BLaER1 treated with 17β-estradiol and CSF1 and Interleukin-3, amounts not matched to agents 10 nM and 100 nM (cell line): ENCODE data around the gene TCN1.
"Not testable (repeated sequence)": the region's sequence is repeated elsewhere in the genome, so short reads cannot be mapped to it uniquely, and the experiment has no call there.

ENCODE experiments used
- H3K27ac ChIP-seq, 11 experiments: shearing (Covaris generic); formaldehyde crosslinking; 2 replicates each; pipeline ENCODE4 v1.8.1; 2022
- H3K27me3 ChIP-seq, 11 experiments: shearing (Covaris generic); formaldehyde crosslinking; 2 replicates each; pipeline ENCODE4 v1.8.1; 2022
- H3K36me3 ChIP-seq, 11 experiments: shearing (Covaris generic); formaldehyde crosslinking; 2 replicates each; pipeline ENCODE4 v1.8.1; 2022
- H3K4me1 ChIP-seq, 10 experiments: shearing (Covaris generic); formaldehyde crosslinking; 2 replicates each; pipeline ENCODE4 v1.8.1; 2022
- H3K4me2 ChIP-seq, 11 experiments: shearing (Covaris generic); formaldehyde crosslinking; 2 replicates each; pipeline ENCODE4 v1.8.1; 2022
- H3K4me3 ChIP-seq, 10 experiments: shearing (Covaris generic); formaldehyde crosslinking; 2 replicates each; pipeline ENCODE4 v1.8.1; 2022
- H3K9ac ChIP-seq, 11 experiments: shearing (Covaris generic); formaldehyde crosslinking; 2 replicates each; pipeline ENCODE4 v1.8.1; 2022
- H3K9me3 ChIP-seq, 11 experiments: shearing (Covaris generic); formaldehyde crosslinking; replicated peaks in 1 of 11; 2 replicates each; pipeline ENCODE4 v1.8.1; 2022
- H4K20me1 ChIP-seq, 11 experiments: shearing (Covaris generic); formaldehyde crosslinking; 2 replicates each; pipeline ENCODE4 v1.8.1; 2022
- Cebpa-rat ChIP-seq, 11 experiments: shearing (Covaris generic); IDR thresholded peaks; 2 replicates each; pipeline ENCODE4 v1.8.1; 2022

TCN1 gene

GRCh38 chr11:59847626-59848025 is 18.7 kb downstream of the TCN1 start:
- no peak for TF ChIP-seq Cebpa-rat (IDR thresholded peaks at IDR 0.05)
- no peaks in the 10 kb centered on the region for H3K36me3 ChIP-seq
- H3K9ac ChIP-seq: no peak overlapping the region

GRCh38 chr11:59846556-59846955 is 19.7 kb downstream of the TCN1 start:
- Histone ChIP-seq H3K4me1 (no peaks in the 10 kb centered on the region), H3K36me3 (no peaks in the 10 kb centered on the region), H4K20me1 (no peaks in the 10 kb centered on the region), H3K9ac (no peak overlapping the region), H3K4me3 (no peak overlapping the region), H3K4me2 (no peak overlapping the region), H3K9me3 (0 out of 22 replicates have a peak, but pooled peaks cover 0 to 4% (median 0%) of the 10 kb centered on the region in 11 experiments), H3K27me3 (no peaks in the 10 kb centered on the region), H3K27ac (no peak overlapping the region)
- TF ChIP-seq Cebpa-rat (IDR thresholded peaks at IDR 0.05): no peak

More at GRCh38 chr11:59847626-59848025, 18.7 kb downstream of the TCN1 start:
- Histone ChIP-seq H3K4me3 (no peak overlapping the region), H3K9me3 (0 out of 22 replicates have a peak, but pooled peaks cover 0 to 5% (median 0%) of the 10 kb centered on the region in 11 experiments), H3K27ac (no peak overlapping the region), H3K27me3 (no peaks in the 10 kb centered on the region), H3K4me1 (no peaks in the 10 kb centered on the region), H3K4me2 (no peak overlapping the region), H4K20me1 (no peaks in the 10 kb centered on the region)

- H3K4me1 ChIP-seq: no peaks in the 10 kb centered on the region
- H3K36me3 ChIP-seq: no peaks in the 10 kb centered on the region
- no peaks in the 10 kb centered on the region for H4K20me1 ChIP-seq
- H3K27ac ChIP-seq: no peak within 1 kb of the TSS
- H3K4me3 ChIP-seq: no peak within 1 kb of the TSS
- H3K27me3 ChIP-seq: no peaks in the 10 kb centered on the region
- no peak within 1 kb of the TSS for H3K4me2 ChIP-seq
- no peak within 1 kb of the TSS for H3K9ac ChIP-seq
- H3K9me3 ChIP-seq: 0 out of 22 replicates have a peak, but pooled peaks cover 0 to 3% (median 0%) of the 10 kb centered on the region in 11 experiments
- TF ChIP-seq Cebpa-rat (IDR thresholded peaks at IDR 0.05): no peak
These were observed 20.9 kb downstream of the TCN1 start, which contains the start of gene CBLIF for GRCh38 chr11:59845399-59845798. Gene CBLIF (minus strand): TSS chr11:59845499. CDS start chr11:59845453, 46 bp downstream.

GRCh38 chr11:59842316-59842715 is 24.0 kb downstream of the TCN1 start:
- Histone ChIP-seq H3K4me3 (no peak overlapping the region), H3K4me1 (no peaks in the 10 kb centered on the region), H3K9ac (no peak overlapping the region), H3K9me3 (no peaks in the 10 kb centered on the region), H4K20me1 (no peaks in the 10 kb centered on the region), H3K27ac (no peak overlapping the region), H3K27me3 (no peaks in the 10 kb centered on the region), H3K4me2 (no peak overlapping the region), H3K36me3 (no peaks in the 10 kb centered on the region)
- no peak for TF ChIP-seq Cebpa-rat (IDR thresholded peaks at IDR 0.05)

GRCh38 chr11:59841514-59841913 is 24.8 kb downstream of the TCN1 start:
- no peaks in the 10 kb centered on the region for H3K4me1 ChIP-seq
- H3K9me3 ChIP-seq: no peaks in the 10 kb centered on the region
- H3K9ac ChIP-seq: no peak overlapping the region
- TF ChIP-seq Cebpa-rat (IDR thresholded peaks at IDR 0.05): no peak
- H3K27ac ChIP-seq: no peak overlapping the region
- H3K27me3 ChIP-seq: no peaks in the 10 kb centered on the region
- no peaks in the 10 kb centered on the region for H3K36me3 ChIP-seq
- no peaks in the 10 kb centered on the region for H4K20me1 ChIP-seq
- no peak overlapping the region for H3K4me2 ChIP-seq
- no peak overlapping the region for H3K4me3 ChIP-seq

- no peaks in the 10 kb centered on the region for H4K20me1 ChIP-seq
- no peaks in the 10 kb centered on the region for H3K4me1 ChIP-seq
- H3K9ac ChIP-seq: no peak overlapping the region
- no peak for TF ChIP-seq Cebpa-rat (IDR thresholded peaks at IDR 0.05)
- H3K27me3 ChIP-seq: no peaks in the 10 kb centered on the region
- no peak overlapping the region for H3K4me2 ChIP-seq
- no peak overlapping the region for H3K27ac ChIP-seq
- no peak overlapping the region for H3K4me3 ChIP-seq
- H3K36me3 ChIP-seq: no peaks in the 10 kb centered on the region
- H3K9me3 ChIP-seq: no peaks in the 10 kb centered on the region
These were observed 26.7 kb downstream of the TCN1 start for GRCh38 chr11:59839615-59840014.

GRCh38 chr11:59833602-59834001 is 32.7 kb downstream of the TCN1 start:
- no peak overlapping the region for H3K9ac ChIP-seq
- TF ChIP-seq Cebpa-rat (IDR thresholded peaks at IDR 0.05): no peak
- H3K4me1 ChIP-seq: peaks cover 5 to 23% (median 11%) of the 10 kb centered on the region in 10 experiments; a peak in 15 of 20 replicates

GRCh38 chr11:59829358-59829757 is 36.9 kb downstream of the TCN1 start:
- Histone ChIP-seq H3K4me2 (peak overlapping the region in 7 of 11 experiments; percentile 14 to 31 (median 17); a peak in 10 of 22 replicates), H3K4me1 (peaks cover 5 to 21% (median 10%) of the 10 kb centered on the region in 10 experiments; a peak in 15 of 20 replicates), H3K9ac (no peak overlapping the region), H3K4me3 (no peak overlapping the region), H4K20me1 (no peaks in the 10 kb centered on the region), H3K9me3 (no peaks in the 10 kb centered on the region), H3K27me3 (no peaks in the 10 kb centered on the region), H3K36me3 (no peaks in the 10 kb centered on the region), H3K27ac (no peak overlapping the region)
- no peak for TF ChIP-seq Cebpa-rat (IDR thresholded peaks at IDR 0.05)

More at GRCh38 chr11:59833602-59834001, 32.7 kb downstream of the TCN1 start:
- H3K27me3 ChIP-seq: no peaks in the 10 kb centered on the region
- H3K9me3 ChIP-seq: no peaks in the 10 kb centered on the region
- H3K4me3 ChIP-seq: no peak overlapping the region
- H4K20me1 ChIP-seq: no peaks in the 10 kb centered on the region
- H3K36me3 ChIP-seq: no peaks in the 10 kb centered on the region
- H3K4me2 ChIP-seq: peak overlapping the region in 5 of 11 experiments; percentile 5 to 40 (median 14); a peak in 7 of 22 replicates
- 0 out of 22 replicates have a peak overlapping the region, but pooled peaks of 1 of the 11 experiments have one; percentile 18 for H3K27ac ChIP-seq

GRCh38 chr11:59822989-59823566 is 43.2 kb downstream of the TCN1 start:
- H3K9ac ChIP-seq: 0 out of 22 replicates have a peak overlapping the region, but pooled peaks of 1 of the 11 experiments have one; percentile 26
- no peaks in the 10 kb centered on the region for H3K9me3 ChIP-seq
- no peaks in the 10 kb centered on the region for H3K36me3 ChIP-seq
- H3K4me1 ChIP-seq: peaks cover 10 to 20% (median 13%) of the 10 kb centered on the region in 10 experiments
- H4K20me1 ChIP-seq: no peaks in the 10 kb centered on the region
- no peak overlapping the region for H3K4me3 ChIP-seq
- peak in 4 of 11 experiments; percentile 23 to 53 (median 42); a peak in 5 of 22 replicates for TF ChIP-seq Cebpa-rat (IDR thresholded peaks at IDR 0.05)
- H3K27ac ChIP-seq: no peak overlapping the region
- no peaks in the 10 kb centered on the region for H3K27me3 ChIP-seq
- H3K4me2 ChIP-seq: peak overlapping the region in 1 of 11 experiments; percentile 39; a peak in 3 of 22 replicates

GRCh38 chr11:59818572-59818971 is 47.7 kb downstream of the TCN1 start:
- no peak for TF ChIP-seq Cebpa-rat (IDR thresholded peaks at IDR 0.05)
- Histone ChIP-seq H3K27me3 (no peaks in the 10 kb centered on the region), H3K9me3 (no peaks in the 10 kb centered on the region), H3K36me3 (no peaks in the 10 kb centered on the region), H3K4me1 (peaks cover 10 to 23% (median 14%) of the 10 kb centered on the region in 10 experiments), H3K9ac (no peak overlapping the region), H3K27ac (no peak overlapping the region), H3K4me2 (peak overlapping the region; percentile 41 to 82 (median 58)), H3K4me3 (no peak overlapping the region), H4K20me1 (no peaks in the 10 kb centered on the region)

- H3K4me3 ChIP-seq, H3K27me3 ChIP-seq, H3K9ac ChIP-seq, H4K20me1 ChIP-seq, H3K9me3 ChIP-seq, H3K27ac ChIP-seq, H3K36me3 ChIP-seq, H3K4me2 ChIP-seq: not testable (repeated sequence)
- peaks cover 10 to 20% (median 14%) of the 10 kb centered on the region in 10 experiments for H3K4me1 ChIP-seq
These were observed 49.9 kb downstream of the TCN1 start for GRCh38 chr11:59816434-59816833.
